Eye (tissue), 1 donor: ENCODE measurements around the gene RGS5.

Experiments used
- DNase-seq: peaks from one replicate; pipeline ENCODE4 v3.0.0-alpha.2; 2015

The RGS5 gene

GRCh38 chr1:163141556-163141955, 61.2 kb downstream of the RGS5 start:
- DNase-seq = no peak

DNA sequence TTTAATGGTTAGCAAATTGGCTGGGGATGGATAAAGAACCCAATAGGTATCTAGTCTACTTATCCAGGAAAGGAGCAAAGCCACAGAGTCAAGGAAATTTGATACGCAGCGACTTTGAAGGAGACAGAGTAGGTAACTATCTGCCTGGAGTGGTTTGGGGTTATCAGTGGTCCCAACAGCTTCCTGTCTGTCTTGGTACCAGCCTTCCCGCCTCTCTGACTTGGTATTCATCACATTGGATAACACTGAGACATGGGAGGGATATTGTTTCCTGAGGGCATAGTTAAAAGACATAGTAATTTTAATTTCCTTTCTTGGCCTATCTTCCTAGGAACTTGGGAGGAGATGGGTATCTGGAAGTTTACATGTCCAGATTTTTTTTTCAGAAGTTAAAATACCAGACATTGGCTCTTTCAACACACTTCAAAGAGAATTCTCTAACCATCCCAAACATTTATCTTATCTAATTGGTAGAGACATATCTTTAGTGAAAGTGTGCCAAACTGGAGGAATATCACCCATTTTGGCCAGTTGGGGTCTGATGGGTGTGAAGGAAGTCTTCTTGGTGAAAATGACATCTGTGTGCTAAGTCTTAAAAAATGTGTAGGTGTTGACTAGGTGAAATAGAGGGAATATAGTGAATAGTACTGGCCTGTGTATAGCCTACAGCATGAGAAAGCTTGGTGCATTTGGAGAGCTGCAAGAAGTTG, 65.0 kb downstream of the RGS5 start:
- DNase-seq = no peak

- DNase-seq = no peak
These were observed 70.7 kb downstream of the RGS5 start for GRCh38 chr1:163131981-163132380.

DNA sequence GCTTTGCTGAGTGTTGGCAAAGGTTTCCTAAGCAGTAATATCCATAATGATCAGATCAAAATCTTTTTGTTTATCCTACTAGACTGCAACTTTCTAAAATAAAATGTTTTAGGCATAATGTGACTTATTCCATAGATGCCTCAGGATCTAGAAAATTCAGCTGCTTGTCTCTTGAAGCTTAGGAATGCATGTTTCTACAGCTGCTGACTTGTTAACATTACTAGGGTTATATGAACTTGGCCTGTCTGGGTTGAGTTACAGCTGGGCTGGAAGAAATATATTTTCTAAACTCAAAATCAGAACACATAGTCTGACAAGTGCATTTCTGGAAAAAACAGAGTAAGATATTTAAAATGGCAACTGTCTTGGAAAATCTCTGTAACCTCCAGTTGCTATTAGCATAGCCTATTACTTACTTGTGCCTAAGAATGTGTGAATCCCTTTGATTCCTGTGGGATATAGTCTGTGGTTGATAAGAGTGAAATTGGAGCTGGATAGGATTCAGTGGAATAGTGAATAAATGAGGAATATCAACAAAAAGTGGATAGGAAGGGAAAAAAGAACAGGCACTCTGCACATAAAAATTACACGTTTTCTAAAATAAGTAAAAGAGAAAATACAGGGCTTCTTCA, 72.4 kb downstream of the RGS5 start:
- no peak for DNase-seq

DNA sequence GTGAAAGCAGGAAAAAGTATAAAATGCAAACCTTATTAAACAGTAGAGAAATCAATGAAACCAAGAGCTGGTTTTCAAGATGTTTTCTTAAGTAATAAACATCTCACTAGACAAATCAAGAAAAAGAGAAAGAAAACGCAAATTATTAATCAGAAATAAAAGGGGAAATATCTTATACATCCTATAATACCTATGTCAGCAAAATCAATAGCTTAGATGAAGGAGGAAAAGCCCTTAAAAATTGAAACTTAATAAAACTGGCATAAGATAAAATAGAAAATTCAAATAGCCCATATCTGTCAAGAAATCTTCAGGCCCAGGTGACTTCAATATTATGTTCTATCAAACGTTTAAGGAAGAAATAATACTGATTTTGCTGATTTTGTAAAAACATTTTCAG, 74.4 kb downstream of the RGS5 start:
- no peak for DNase-seq

DNA sequence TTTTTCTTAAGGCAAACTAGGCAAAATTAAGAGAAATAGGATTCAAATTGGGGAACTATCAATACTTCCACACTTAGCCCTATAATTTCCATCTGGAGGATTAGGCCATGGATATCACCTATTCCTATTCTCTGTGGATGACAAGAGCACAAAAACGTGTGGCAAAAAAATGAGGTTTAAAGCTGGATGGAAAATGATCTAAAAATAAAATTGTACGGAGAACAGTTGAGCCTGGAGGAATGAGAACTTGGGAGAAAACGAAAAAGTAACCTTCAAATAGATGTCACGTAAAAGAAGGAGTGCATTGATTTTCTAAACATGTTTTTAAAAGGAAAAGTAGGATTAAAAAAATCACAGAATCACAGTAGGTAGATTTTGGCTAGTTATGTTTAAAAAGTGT, 77.9 kb downstream of the RGS5 start:
- DNase-seq = no peak

DNA sequence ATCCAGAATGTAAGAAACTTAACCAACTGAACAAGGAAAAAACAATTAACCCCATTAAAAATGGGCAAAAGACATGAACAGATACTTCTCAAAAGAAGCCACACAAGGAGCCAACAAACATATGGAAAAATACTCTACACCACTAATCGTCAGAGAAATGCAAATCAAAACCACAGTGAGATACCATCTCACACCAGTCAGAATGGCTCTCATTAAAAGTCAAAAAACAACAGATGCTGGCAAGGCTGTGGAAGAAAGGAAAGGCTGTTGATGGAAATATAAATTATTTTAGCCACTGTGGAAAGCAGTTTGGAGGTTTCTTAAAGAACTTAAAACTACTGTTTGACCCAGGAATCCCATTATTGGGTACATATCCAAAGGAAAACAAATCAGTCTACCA, 82.3 kb downstream of the RGS5 start:
- DNase-seq = no peak

GRCh38 chr1:163119707-163120106, 83.0 kb downstream of the RGS5 start:
- no peak for DNase-seq

- no peak for DNase-seq
These were observed 86.8 kb downstream of the RGS5 start for GRCh38 chr1:163115887-163116286.

- DNase-seq = no peak
These were observed 95.1 kb downstream of the RGS5 start for GRCh38 chr1:163107655-163108054.

DNA sequence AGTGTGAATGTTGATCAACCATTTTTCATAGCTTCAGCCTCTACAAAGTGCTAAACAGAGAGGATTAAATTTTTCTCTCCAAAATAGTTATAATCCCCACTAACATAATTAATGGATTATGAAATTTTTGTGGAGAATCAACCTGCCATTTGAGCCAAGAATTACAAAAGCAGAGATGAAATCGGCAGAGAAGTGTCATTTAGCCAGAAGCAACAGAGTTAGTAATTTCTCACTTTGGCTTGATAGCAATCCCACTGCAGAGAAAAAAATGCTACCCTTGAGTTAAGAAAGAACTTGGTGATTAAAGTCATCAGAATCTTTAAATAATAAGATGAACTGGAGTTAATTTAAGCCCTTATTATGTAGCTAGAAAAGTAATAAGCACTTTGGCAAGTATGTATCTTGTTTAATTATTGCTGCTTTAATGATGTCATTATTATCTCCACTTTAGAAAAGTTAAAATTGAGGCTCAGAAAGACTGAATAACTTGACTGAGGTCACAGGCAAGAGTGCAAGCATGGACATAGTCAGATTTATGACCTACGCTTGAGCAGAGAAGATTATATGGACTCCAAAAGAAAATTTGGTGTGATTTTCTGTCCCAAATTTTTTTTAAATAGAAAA, 96.2 kb downstream of the RGS5 start:
- DNase-seq = peak; percentile 13

DNA sequence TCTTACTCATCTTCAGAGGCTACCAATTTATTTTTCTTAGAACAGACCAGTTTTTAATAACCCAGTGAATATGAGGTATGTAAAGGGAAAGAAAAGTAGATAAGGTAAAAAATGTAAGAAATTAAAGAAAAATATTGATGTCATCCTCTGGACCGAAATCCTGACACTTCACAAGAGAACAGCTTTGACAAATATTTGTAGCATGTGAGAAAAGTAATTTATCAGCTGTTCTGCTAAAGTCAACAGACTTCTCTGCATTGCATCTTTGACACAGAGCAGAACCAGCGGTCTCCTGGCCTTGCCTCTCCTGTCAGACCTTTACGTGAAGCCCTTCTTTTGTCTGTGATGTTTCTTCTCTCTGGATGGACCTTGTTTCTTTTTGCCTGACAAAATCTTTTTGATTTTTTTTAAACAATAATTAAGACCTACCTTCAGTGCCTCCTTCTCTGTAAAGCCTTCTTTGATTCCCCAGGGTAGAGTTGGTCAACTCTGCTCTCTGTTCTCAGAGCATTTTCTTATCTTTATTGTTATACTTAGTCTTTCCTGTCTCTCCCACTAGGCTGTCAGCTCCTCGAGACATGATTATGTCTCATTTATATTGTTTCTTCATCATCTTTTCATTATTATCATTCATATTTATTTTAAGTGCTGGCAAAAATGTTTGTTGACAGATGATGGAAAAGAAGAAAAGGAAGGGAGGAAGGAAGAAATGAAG, 98.2 kb downstream of the RGS5 start:
- no peak for DNase-seq

DNA sequence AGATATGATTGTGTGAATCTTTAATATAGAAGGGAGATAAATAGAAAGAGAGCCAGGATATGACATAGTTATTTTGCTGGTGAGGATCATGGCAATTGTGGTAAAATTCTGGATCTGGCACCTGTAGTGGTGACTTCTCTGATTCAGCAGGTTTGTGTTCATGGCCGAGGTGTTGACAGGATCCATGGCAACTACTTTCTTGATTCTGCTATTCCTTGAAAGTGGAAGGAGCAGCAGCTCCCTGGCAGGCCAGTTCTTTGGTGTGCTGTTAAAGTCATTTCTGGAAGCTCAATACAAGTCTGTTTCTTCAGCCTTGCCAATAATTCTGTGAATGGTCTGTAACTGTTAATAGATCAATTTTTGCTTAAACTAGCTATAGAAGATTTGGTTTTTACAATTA, 100.1 kb downstream of the RGS5 start:
- no peak for DNase-seq

DNA sequence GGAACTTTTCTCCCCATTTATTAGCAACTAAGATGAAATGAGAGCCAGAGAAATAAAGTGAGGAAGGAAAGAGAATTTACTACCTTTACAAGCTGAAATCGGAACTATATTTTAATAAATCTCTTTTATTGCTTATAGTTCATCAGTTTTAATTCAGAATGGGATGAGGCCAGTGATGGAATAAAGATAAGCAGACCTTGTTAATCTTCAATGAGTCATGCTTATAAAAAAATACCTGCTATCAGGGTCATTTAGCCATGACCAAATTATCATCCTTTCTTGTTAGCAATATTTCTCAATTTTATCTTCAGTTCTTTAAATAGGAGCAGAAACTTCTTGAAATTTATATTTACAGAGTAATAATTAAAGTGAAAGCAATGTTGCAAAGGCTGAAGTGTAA, 107.5 kb downstream of the RGS5 start:
- DNase-seq = no peak

DNA sequence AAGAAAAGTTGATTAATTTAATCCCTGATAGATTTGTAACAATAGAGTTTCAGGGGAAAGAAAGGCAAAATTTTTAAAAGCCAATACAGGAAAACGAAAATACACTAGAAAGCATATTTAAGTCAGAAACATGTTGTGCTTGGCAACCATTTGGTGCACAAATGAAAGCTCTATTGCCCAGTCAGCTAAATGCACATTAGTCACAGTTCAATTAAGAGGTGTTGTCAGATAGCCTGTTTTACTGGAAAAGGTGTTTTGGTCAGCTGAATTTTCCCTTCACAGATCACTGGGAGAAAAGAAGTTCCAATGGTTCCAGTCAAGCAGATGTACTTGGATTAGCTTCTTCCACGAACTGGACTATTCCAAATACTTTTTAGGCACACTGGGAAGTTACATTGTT, 108.1 kb downstream of the RGS5 start:
- DNase-seq = no peak

DNA sequence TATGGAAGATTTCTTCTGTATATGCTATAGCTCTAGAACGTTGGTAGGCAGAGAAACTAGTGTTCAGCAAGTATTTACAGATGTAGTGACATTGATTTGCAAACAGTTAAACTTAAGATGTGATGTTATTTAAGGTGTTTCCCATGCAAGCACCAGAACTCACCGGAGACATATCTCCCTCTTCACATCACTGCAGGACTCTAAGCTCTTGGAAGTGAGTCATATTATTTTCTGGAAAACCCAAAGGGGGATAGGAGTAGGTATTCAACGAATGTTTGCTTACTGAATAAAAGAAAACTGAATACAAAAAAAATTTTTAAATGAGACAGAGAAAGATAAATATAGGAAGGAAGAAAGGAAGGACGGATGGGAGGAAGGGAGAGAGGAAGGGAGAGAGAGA, 108.5 kb downstream of the RGS5 start:
- DNase-seq = no peak

DNA sequence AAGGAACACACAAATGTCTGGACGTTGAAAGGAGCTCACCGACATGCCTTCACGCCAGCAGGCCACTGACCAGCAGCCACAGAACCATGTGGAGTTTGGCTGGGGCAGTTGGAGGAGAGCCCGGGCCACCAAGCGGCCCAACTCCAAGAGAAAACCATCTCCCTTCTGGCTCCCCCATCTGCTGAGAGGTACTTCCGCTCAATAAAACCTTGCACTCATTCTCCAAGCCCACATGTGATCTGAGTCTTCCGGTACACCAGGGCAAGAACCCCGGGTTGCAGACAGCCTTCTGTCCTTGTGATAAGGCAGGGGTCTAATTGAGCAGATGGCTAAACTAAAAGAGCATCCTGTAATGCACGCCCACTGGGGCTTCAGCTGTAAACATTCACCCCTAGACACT, 109.1 kb downstream of the RGS5 start:
- DNase-seq = no peak

- no peak for DNase-seq
These were observed 109.5 kb downstream of the RGS5 start for GRCh38 chr1:163093169-163093568.
